ENCODE data around the gene ACTL10.

ACTL10 gene

DNA sequence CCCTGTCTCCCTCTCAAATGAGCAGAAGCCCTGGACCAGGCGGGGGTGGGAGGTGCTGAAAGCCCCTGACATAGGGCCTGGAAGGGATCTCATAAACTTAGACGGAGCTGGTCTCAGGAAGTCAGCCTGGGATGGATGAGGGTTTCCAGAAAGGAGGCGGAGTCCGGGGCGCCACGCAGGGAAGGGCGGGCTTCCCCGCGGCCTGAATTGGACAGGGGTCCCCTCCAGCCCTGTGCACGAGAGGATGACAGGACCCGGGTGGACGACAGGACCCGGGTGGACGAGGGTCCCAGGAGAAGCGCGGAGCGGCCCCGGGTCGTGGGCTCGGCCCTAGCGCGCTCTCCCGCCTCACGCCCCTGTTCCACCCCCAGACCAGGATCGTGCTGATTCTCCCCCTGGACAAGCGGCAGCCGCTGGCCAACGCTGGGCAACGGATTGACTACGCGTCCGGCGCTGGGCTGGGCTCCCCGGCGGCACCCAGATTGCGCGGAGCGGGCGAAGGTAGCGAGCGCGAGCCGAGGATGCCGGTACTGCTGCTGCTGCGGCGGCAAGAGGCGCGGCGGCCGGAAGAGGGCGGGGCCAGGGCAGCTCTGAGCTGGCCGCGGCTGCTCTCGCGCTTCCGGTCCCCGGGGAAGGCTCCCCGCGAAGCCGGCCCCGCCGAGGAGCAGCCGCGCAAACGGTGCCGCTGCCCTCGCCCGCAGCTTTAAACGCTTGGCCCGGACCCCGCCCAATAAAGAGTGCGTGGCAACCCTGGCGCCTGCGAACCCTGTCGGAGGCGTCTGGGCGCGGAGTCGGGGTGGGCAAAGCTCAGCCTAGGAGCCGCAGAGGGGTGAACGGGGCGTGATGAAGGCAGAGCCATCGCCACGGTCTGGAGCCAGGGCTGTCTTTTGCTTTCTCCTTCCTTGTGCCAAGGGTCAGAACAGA is 3.3 kb upstream of the ACTL10 start (continued):
- TF ChIP-seq, protein P1, sequence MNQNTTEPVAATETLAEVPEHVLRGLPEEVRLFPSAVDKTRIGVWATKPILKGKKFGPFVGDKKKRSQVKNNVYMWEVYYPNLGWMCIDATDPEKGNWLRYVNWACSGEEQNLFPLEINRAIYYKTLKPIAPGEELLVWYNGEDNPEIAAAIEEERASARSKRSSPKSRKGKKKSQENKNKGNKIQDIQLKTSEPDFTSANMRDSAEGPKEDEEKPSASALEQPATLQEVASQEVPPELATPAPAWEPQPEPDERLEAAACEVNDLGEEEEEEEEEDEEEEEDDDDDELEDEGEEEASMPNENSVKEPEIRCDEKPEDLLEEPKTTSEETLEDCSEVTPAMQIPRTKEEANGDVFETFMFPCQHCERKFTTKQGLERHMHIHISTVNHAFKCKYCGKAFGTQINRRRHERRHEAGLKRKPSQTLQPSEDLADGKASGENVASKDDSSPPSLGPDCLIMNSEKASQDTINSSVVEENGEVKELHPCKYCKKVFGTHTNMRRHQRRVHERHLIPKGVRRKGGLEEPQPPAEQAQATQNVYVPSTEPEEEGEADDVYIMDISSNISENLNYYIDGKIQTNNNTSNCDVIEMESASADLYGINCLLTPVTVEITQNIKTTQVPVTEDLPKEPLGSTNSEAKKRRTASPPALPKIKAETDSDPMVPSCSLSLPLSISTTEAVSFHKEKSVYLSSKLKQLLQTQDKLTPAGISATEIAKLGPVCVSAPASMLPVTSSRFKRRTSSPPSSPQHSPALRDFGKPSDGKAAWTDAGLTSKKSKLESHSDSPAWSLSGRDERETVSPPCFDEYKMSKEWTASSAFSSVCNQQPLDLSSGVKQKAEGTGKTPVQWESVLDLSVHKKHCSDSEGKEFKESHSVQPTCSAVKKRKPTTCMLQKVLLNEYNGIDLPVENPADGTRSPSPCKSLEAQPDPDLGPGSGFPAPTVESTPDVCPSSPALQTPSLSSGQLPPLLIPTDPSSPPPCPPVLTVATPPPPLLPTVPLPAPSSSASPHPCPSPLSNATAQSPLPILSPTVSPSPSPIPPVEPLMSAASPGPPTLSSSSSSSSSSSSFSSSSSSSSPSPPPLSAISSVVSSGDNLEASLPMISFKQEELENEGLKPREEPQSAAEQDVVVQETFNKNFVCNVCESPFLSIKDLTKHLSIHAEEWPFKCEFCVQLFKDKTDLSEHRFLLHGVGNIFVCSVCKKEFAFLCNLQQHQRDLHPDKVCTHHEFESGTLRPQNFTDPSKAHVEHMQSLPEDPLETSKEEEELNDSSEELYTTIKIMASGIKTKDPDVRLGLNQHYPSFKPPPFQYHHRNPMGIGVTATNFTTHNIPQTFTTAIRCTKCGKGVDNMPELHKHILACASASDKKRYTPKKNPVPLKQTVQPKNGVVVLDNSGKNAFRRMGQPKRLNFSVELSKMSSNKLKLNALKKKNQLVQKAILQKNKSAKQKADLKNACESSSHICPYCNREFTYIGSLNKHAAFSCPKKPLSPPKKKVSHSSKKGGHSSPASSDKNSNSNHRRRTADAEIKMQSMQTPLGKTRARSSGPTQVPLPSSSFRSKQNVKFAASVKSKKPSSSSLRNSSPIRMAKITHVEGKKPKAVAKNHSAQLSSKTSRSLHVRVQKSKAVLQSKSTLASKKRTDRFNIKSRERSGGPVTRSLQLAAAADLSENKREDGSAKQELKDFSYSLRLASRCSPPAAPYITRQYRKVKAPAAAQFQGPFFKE (tag by site-specific recombination; IDR thresholded peaks at IDR 0.05; ENCODE audit: borderline replicate concordance): no peak
- peak; percentile 72; the same call in 1 of the 2 replicates for TF ChIP-seq KLF8 (tag by site-specific recombination; IDR thresholded peaks at IDR 0.05)
- TF ChIP-seq, protein P2, sequence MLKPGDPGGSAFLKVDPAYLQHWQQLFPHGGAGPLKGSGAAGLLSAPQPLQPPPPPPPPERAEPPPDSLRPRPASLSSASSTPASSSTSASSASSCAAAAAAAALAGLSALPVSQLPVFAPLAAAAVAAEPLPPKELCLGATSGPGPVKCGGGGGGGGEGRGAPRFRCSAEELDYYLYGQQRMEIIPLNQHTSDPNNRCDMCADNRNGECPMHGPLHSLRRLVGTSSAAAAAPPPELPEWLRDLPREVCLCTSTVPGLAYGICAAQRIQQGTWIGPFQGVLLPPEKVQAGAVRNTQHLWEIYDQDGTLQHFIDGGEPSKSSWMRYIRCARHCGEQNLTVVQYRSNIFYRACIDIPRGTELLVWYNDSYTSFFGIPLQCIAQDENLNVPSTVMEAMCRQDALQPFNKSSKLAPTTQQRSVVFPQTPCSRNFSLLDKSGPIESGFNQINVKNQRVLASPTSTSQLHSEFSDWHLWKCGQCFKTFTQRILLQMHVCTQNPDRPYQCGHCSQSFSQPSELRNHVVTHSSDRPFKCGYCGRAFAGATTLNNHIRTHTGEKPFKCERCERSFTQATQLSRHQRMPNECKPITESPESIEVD (tag by site-specific recombination; IDR thresholded peaks at IDR 0.05): no peak
- peak; percentile 68 for TF ChIP-seq ZBTB8A (tag by site-specific recombination; IDR thresholded peaks at IDR 0.05)
- no peak for TF ChIP-seq OSR2 (tag by site-specific recombination; IDR thresholded peaks at IDR 0.05)
- no peak for TF ChIP-seq ZNF423 (tag by site-specific recombination; IDR thresholded peaks at IDR 0.05)
- TF ChIP-seq, protein P3, sequence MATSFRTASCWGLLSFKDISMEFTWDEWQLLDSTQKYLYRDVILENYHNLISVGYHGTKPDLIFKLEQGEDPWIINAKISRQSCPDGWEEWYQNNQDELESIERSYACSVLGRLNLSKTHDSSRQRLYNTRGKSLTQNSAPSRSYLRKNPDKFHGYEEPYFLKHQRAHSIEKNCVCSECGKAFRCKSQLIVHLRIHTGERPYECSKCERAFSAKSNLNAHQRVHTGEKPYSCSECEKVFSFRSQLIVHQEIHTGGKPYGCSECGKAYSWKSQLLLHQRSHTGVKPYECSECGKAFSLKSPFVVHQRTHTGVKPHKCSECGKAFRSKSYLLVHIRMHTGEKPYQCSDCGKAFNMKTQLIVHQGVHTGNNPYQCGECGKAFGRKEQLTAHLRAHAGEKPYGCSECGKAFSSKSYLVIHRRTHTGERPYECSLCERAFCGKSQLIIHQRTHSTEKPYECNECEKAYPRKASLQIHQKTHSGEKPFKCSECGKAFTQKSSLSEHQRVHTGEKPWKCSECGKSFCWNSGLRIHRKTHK (tag by site-specific recombination; IDR thresholded peaks at IDR 0.05): no peak
- TF ChIP-seq, protein P4, sequence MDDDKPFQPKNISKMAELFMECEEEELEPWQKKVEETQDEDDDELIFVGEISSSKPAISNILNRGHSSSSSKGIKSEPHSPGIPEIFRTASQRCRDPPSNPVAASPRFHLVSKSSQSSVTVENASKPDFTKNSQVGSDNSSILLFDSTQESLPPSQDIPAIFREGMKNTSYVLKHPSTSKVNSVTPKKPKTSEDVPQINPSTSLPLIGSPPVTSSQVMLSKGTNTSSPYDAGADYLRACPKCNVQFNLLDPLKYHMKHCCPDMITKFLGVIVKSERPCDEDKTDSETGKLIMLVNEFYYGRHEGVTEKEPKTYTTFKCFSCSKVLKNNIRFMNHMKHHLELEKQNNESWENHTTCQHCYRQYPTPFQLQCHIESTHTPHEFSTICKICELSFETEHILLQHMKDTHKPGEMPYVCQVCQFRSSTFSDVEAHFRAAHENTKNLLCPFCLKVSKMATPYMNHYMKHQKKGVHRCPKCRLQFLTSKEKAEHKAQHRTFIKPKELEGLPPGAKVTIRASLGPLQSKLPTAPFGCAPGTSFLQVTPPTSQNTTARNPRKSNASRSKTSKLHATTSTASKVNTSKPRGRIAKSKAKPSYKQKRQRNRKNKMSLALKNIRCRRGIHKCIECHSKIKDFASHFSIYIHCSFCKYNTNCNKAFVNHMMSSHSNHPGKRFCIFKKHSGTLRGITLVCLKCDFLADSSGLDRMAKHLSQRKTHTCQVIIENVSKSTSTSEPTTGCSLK (tag by site-specific recombination; IDR thresholded peaks at IDR 0.05): no peak
- peak; percentile 59; the same call in 1 of the 2 replicates for TF ChIP-seq ZFP37 (tag by site-specific recombination; IDR thresholded peaks at IDR 0.05)
- no peak for TF ChIP-seq FEZF1 (tag by site-specific recombination; IDR thresholded peaks at IDR 0.05)
- no peak for TF ChIP-seq SCRT2 (tag by site-specific recombination; IDR thresholded peaks at IDR 0.05)
- no peak for TF ChIP-seq ZNF548 (tag by site-specific recombination; IDR thresholded peaks at IDR 0.05)
- TF ChIP-seq ZFP69B (tag by site-specific recombination; IDR thresholded peaks at IDR 0.05): no peak
- TF ChIP-seq ZNF302 (tag by site-specific recombination; IDR thresholded peaks at IDR 0.05; ENCODE audit: low read depth): no peak
- TF ChIP-seq ZEB2 (tag by site-specific recombination; IDR thresholded peaks at IDR 0.05): peak; percentile 57; the same call in 1 of the 2 replicates
- no peak for TF ChIP-seq ZNF514 (tag by site-specific recombination; IDR thresholded peaks at IDR 0.05)
- TF ChIP-seq KLF10 (tag by site-specific recombination; IDR thresholded peaks at IDR 0.05): peak; percentile 73
- no peak for TF ChIP-seq ZNF544 (tag by site-specific recombination; IDR thresholded peaks at IDR 0.05)
- TF ChIP-seq, protein P5, sequence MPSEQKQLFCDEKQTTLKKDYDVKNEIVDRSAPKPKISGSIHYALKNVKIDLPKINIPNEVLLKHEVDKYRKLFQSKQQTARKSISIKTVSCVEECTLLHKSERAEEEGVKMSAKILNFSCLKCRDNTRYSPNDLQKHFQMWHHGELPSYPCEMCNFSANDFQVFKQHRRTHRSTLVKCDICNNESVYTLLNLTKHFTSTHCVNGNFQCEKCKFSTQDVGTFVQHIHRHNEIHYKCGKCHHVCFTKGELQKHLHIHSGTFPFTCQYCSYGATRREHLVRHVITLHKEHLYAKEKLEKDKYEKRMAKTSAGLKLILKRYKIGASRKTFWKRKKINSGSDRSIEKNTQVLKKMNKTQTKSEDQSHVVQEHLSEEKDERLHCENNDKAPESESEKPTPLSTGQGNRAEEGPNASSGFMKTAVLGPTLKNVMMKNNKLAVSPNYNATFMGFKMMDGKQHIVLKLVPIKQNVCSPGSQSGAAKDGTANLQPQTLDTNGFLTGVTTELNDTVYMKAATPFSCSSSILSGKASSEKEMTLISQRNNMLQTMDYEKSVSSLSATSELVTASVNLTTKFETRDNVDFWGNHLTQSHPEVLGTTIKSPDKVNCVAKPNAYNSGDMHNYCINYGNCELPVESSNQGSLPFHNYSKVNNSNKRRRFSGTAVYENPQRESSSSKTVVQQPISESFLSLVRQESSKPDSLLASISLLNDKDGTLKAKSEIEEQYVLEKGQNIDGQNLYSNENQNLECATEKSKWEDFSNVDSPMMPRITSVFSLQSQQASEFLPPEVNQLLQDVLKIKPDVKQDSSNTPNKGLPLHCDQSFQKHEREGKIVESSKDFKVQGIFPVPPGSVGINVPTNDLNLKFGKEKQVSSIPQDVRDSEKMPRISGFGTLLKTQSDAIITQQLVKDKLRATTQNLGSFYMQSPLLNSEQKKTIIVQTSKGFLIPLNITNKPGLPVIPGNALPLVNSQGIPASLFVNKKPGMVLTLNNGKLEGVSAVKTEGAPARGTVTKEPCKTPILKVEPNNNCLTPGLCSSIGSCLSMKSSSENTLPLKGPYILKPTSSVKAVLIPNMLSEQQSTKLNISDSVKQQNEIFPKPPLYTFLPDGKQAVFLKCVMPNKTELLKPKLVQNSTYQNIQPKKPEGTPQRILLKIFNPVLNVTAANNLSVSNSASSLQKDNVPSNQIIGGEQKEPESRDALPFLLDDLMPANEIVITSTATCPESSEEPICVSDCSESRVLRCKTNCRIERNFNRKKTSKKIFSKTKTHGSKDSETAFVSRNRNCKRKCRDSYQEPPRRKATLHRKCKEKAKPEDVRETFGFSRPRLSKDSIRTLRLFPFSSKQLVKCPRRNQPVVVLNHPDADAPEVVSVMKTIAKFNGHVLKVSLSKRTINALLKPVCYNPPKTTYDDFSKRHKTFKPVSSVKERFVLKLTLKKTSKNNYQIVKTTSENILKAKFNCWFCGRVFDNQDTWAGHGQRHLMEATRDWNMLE (tag by site-specific recombination; conservative IDR thresholded peaks at IDR 0.05; ENCODE audit: low read depth): no peak
- TF ChIP-seq ZNF837 (tag by site-specific recombination; IDR thresholded peaks at IDR 0.05): 0 out of 2 replicates have a peak, but pooled peaks have one; percentile 49
- TF ChIP-seq, protein P6, sequence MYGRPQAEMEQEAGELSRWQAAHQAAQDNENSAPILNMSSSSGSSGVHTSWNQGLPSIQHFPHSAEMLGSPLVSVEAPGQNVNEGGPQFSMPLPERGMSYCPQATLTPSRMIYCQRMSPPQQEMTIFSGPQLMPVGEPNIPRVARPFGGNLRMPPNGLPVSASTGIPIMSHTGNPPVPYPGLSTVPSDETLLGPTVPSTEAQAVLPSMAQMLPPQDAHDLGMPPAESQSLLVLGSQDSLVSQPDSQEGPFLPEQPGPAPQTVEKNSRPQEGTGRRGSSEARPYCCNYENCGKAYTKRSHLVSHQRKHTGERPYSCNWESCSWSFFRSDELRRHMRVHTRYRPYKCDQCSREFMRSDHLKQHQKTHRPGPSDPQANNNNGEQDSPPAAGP (tag by site-specific recombination; IDR thresholded peaks at IDR 0.05): no peak
